IMR-90 (cell line): Measurements from ENCODE around the gene UBE2J1. TPM values are rescaled to one million over a fixed set of nuclear protein-coding genes. Genes with fewer than 3 reads are reported as not detected.

Source experiments
- ATAC-seq: fragments of 200-7000 bp; cut with Tn5 transposase; 2 replicates; pipeline ENCODE4 v1.9.1; 2020; ENCODE audit warnings: low read depth, mild to moderate bottlenecking, moderate library complexity
- BruUV-seq: library from RNA; stranded (reverse); fragments of 400-500 nt; replicated peaks from 2 replicates; lab custom pipeline; 2021; lab: Mats Ljungman, UMichigan
- CTCF ChIA-PET: fragments of 300-600 bp; formaldehyde crosslinking; extraction: SDS; loops from one replicate; lab custom pipeline; 2021; ENCODE audit warnings: antibody characterized with exemption; lab: Yijun Ruan, JAX
- POLR2A ChIA-PET: fragments of 300-600 bp; sonication (Branson Sonifier 250); formaldehyde crosslinking; loops from one replicate; lab custom pipeline; 2022; ENCODE audit warnings: antibody characterized with exemption; ENCODE audit not compliant: unreplicated experiment; lab: Charles Lee
- DNase-seq: peaks from one replicate; pipeline ENCODE4 v3.0.0; 2013
- H2AFZ ChIP-seq: replicated peaks from 2 replicates; pipeline ENCODE3; 2013; ENCODE audit warnings: low read length, mild to moderate bottlenecking; ENCODE audit not compliant: poor library complexity
- H2AK5ac ChIP-seq: 2 replicates; pipeline ENCODE4 v1.6.1; 2013; ENCODE audit warnings: low read depth, low read length, inconsistent platforms
- H2AK9ac ChIP-seq: replicated peaks from 2 replicates; pipeline ENCODE3; 2013; ENCODE audit warnings: mild to moderate bottlenecking, low read depth, low read length, moderate library complexity; ENCODE audit not compliant: poor library complexity
- H2BK120ac ChIP-seq: 2 replicates; pipeline ENCODE4 v1.6.1; 2013; ENCODE audit warnings: low read depth, low read length, inconsistent platforms
- H2BK15ac ChIP-seq: 3 replicates; pipeline ENCODE4 v1.6.1; 2013; ENCODE audit warnings: low read depth, low read length, inconsistent platforms
- H2BK20ac ChIP-seq: 2 replicates; pipeline ENCODE4 v1.6.1; 2013; ENCODE audit warnings: low read depth, mild to moderate bottlenecking, inconsistent platforms, low read length, moderate library complexity
- H2BK5ac ChIP-seq: 2 replicates; pipeline ENCODE4 v1.6.1; 2013; ENCODE audit warnings: mild to moderate bottlenecking, low read depth, low read length, inconsistent platforms; ENCODE audit not compliant: poor library complexity, severe bottlenecking
- H3K14ac ChIP-seq: replicated peaks from 2 replicates; pipeline ENCODE4 v1.6.1; 2013; ENCODE audit warnings: low read depth, low read length, inconsistent platforms
- H3K18ac ChIP-seq: 2 replicates; pipeline ENCODE4 v1.6.1; 2013; ENCODE audit warnings: low read depth, low read length, control low read depth
- H3K23ac ChIP-seq: 2 replicates; pipeline ENCODE4 v1.6.1; 2013; ENCODE audit warnings: low read depth, low read length, inconsistent platforms
- H3K27ac ChIP-seq: 2 replicates; pipeline ENCODE4 v1.5.1; 2013; ENCODE audit warnings: mild to moderate bottlenecking, control low read depth, low read length; ENCODE audit not compliant: insufficient read depth
- H3K27me3 ChIP-seq: 2 replicates; pipeline ENCODE4 v1.6.1; 2013; ENCODE audit warnings: low read length; ENCODE audit not compliant: control insufficient read depth, insufficient read depth
- H3K36me3 ChIP-seq: 2 replicates; pipeline ENCODE4 v1.6.1; 2013; ENCODE audit warnings: low read length, mixed read lengths; ENCODE audit not compliant: control insufficient read depth, insufficient read depth
- H3K4ac ChIP-seq: 2 replicates; pipeline ENCODE4 v1.6.1; 2013; ENCODE audit warnings: low read depth, low read length, inconsistent platforms
- H3K4me1 ChIP-seq: 2 replicates; pipeline ENCODE4 v1.6.1; 2013; ENCODE audit warnings: low read length, mixed read lengths; ENCODE audit not compliant: control insufficient read depth, insufficient read depth
- H3K4me2 ChIP-seq: 2 replicates; pipeline ENCODE4 v1.6.1; 2013; ENCODE audit warnings: low read depth, mild to moderate bottlenecking, control low read depth, low read length, moderate library complexity
- H3K4me3 ChIP-seq: 2 replicates; pipeline ENCODE4 v1.5.1; 2013; ENCODE audit warnings: low read depth, mild to moderate bottlenecking, control low read depth, low read length, moderate library complexity; ENCODE audit not compliant: insufficient read depth
- H3K56ac ChIP-seq: 2 replicates; pipeline ENCODE4 v1.6.1; 2013; ENCODE audit warnings: low read length, inconsistent platforms; ENCODE audit not compliant: insufficient read depth; ENCODE audit errors: extremely low read depth
- H3K79me1 ChIP-seq, 2 experiments: 2 replicates each; pipeline ENCODE4 v1.6.1; 2013; ENCODE audit warnings: low read length in 2 of 2, inconsistent platforms in 1 of 2, low read depth in 1 of 2
- H3K9ac ChIP-seq: 2 replicates; pipeline ENCODE4 v1.6.1; 2013; ENCODE audit warnings: low read depth, low read length, control low read depth
- H3K9me1 ChIP-seq: 2 replicates; pipeline ENCODE4 v1.6.1; 2013; ENCODE audit warnings: low read length, inconsistent platforms; ENCODE audit not compliant: insufficient read depth
- H3K9me3 ChIP-seq: 2 replicates; pipeline ENCODE4 v1.6.1; 2013; ENCODE audit warnings: low read length; ENCODE audit not compliant: control insufficient read depth, insufficient read depth
- H4K20me1 ChIP-seq: 2 replicates; pipeline ENCODE4 v1.6.1; 2013; ENCODE audit warnings: low read length, inconsistent platforms; ENCODE audit not compliant: insufficient read depth
- H4K5ac ChIP-seq: 2 replicates; pipeline ENCODE4 v1.6.1; 2013; ENCODE audit warnings: mild to moderate bottlenecking, low read depth, low read length, control low read depth
- H4K8ac ChIP-seq, 2 experiments: 2 replicates each; pipeline ENCODE4 v1.6.1; 2013; ENCODE audit warnings: low read depth in 2 of 2, low read length in 2 of 2, control low read depth in 1 of 2, inconsistent platforms in 1 of 2
- H4K91ac ChIP-seq: 2 replicates; pipeline ENCODE4 v1.6.1; 2013; ENCODE audit warnings: low read depth, low read length, inconsistent platforms; ENCODE audit not compliant: insufficient read depth
- BHLHE40 ChIP-seq: fragments of 150-350 bp; IDR thresholded peaks from 2 replicates; pipeline ENCODE4 v1.6.1; 2016; ENCODE audit warnings: mild to moderate bottlenecking, low read depth, low read length
- MXI1 ChIP-seq: IDR thresholded peaks from 2 replicates; pipeline ENCODE4 v1.6.1; 2012; ENCODE audit warnings: low read depth, mild to moderate bottlenecking, low read length, moderate library complexity, borderline replicate concordance
- RAD21 ChIP-seq: IDR thresholded peaks from 2 replicates; pipeline ENCODE4 v1.6.1; 2012; ENCODE audit warnings: low read length, improper control_type of control experiment
- RCOR1 ChIP-seq: IDR thresholded peaks from 2 replicates; pipeline ENCODE4 v1.6.1; 2012; ENCODE audit warnings: mild to moderate bottlenecking, low read length, improper control_type of control experiment; ENCODE audit not compliant: insufficient replicate concordance
- WGBS, 2 experiments: methylation state at CpG; one replicate each; pipeline versions ENCODE4 v1.1.5 to v1.1.7; 2013; ENCODE audit warnings: missing lambda C conversion rate in 2 of 2; ENCODE audit not compliant: insufficient read length in 1 of 2; ENCODE audit errors: extremely low coverage in 2 of 2; 5-methylcytosine and 5-hydroxymethylcytosine counted together
- dilution Hi-C: fragments of 300-500 bp; cut with HindIII; formaldehyde crosslinking; loops from one replicate; pipeline ENCODE4 v1.14.3; 2018; ENCODE audit warnings: low sequenced_read_pairs; ENCODE audit not compliant: unreplicated experiment
- in situ Hi-C: fragments of 300-500 bp; cut with MboI; formaldehyde crosslinking; loops from 3 replicates; pipeline ENCODE4 v1.14.3; 2019; ENCODE audit warnings: low sequenced_read_pairs, inconsistent platforms, mixed read lengths
- intact Hi-C: fragments of 100-400 bp; cut with micrococcal nuclease; formaldehyde crosslinking; loops from 2 replicates; pipeline ENCODE4 v1.10.0; 2022
- polyA plus RNA-seq, 3 experiments: library from polyadenylated mRNA; depleted of rRNA; stranded (reverse); fragments of >200 nt; gene quantifications; 2 replicates each; pipeline ENCODE4 v1.2.3, GENCODE V29; 2012; ENCODE audit warnings: low replicate concordance in 1 of 3
- total RNA-seq: library from RNA; depleted of rRNA; stranded (reverse); fragments of >200 nt; gene quantifications from 2 replicates; pipeline ENCODE4 v1.2.3, GENCODE V29; 2012
- TF ChIP-seq, protein P1 (sequence below): conservative IDR thresholded peaks from 2 replicates; pipeline ENCODE4 v1.5.1; 2012; ENCODE audit warnings: mild to moderate bottlenecking, low read depth, low read length, improper control_type of control experiment
- TF ChIP-seq, protein P2 (sequence below): fragments of 150-350 bp; IDR thresholded peaks from 2 replicates; pipeline ENCODE4 v1.6.1; 2017; ENCODE audit warnings: mild to moderate bottlenecking, antibody characterized with exemption, low read length, low read depth

The UBE2J1 gene
- total and polyA plus RNA-seq, 2 of the 4 experiments (the other 2 are of a cell fraction), result 20.9 to 35.3 TPM

GRCh38 chr6:89324304-89324703 lies 28.2 kb downstream of the UBE2J1 start:
- in situ Hi-C loops (no loop called here), intact Hi-C loops (no loop called here), dilution Hi-C loops (no loop called here)
- ATAC-seq, result no peak
- CTCF ChIA-PET, result no interaction called here
- H2AK5ac ChIP-seq, result no peak overlapping the region
- H2BK15ac ChIP-seq, result no peak overlapping the region
- POLR2A ChIA-PET, result no interaction called here
- H4K20me1 ChIP-seq, result no peaks in the 10 kb centered on the region
- H3K14ac ChIP-seq, result no peak overlapping the region
- H3K4ac ChIP-seq, result no peak overlapping the region
- no peak overlapping the region for H2AFZ ChIP-seq
- no peak overlapping the region for H2BK120ac ChIP-seq
- H4K91ac ChIP-seq, result no peak overlapping the region
- no peak overlapping the region for H3K23ac ChIP-seq
- H4K8ac ChIP-seq, result no peak overlapping the region
- H2AK9ac ChIP-seq, result no peak overlapping the region
- H2BK20ac ChIP-seq, result no peak overlapping the region
- no peaks in the 10 kb centered on the region for H3K4me1 ChIP-seq
- no peak overlapping the region for H4K5ac ChIP-seq
- no peak overlapping the region for H3K4me2 ChIP-seq
- H3K56ac ChIP-seq, result no peak overlapping the region
- no peak overlapping the region for H3K4me3 ChIP-seq
- TF ChIP-seq RCOR1 (no peak), BHLHE40 (no peak), RAD21 (no peak), MXI1 (no peak)
- TF ChIP-seq, protein P1, sequence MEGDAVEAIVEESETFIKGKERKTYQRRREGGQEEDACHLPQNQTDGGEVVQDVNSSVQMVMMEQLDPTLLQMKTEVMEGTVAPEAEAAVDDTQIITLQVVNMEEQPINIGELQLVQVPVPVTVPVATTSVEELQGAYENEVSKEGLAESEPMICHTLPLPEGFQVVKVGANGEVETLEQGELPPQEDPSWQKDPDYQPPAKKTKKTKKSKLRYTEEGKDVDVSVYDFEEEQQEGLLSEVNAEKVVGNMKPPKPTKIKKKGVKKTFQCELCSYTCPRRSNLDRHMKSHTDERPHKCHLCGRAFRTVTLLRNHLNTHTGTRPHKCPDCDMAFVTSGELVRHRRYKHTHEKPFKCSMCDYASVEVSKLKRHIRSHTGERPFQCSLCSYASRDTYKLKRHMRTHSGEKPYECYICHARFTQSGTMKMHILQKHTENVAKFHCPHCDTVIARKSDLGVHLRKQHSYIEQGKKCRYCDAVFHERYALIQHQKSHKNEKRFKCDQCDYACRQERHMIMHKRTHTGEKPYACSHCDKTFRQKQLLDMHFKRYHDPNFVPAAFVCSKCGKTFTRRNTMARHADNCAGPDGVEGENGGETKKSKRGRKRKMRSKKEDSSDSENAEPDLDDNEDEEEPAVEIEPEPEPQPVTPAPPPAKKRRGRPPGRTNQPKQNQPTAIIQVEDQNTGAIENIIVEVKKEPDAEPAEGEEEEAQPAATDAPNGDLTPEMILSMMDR, result no peak
- TF ChIP-seq, protein P2, sequence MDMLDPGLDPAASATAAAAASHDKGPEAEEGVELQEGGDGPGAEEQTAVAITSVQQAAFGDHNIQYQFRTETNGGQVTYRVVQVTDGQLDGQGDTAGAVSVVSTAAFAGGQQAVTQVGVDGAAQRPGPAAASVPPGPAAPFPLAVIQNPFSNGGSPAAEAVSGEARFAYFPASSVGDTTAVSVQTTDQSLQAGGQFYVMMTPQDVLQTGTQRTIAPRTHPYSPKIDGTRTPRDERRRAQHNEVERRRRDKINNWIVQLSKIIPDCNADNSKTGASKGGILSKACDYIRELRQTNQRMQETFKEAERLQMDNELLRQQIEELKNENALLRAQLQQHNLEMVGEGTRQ, result no peak
- H3K27me3 ChIP-seq, result no peaks in the 10 kb centered on the region
- H3K9ac ChIP-seq, result no peak overlapping the region
- no peak overlapping the region for H3K27ac ChIP-seq
- no CpG with 5 or more reads among the region's 3 CpGs for WGBS, 2 experiments
- no peaks in the 10 kb centered on the region; a peak in 1 of 4 replicates for H3K79me1 ChIP-seq
- no peak for DNase-seq
- no TSS peak for BruUV-seq
- no peaks in the 10 kb centered on the region for H3K9me3 ChIP-seq
- H3K9me1 ChIP-seq, result no peaks in the 10 kb centered on the region
- H3K18ac ChIP-seq, result no peak overlapping the region
- H3K36me3 ChIP-seq, result peaks cover 8% of the 10 kb centered on the region
- H2BK5ac ChIP-seq, result no peak overlapping the region
